OCI-LY7 (cell line): ENCODE data around the gene VPS54.

Source experiments
- CTCF ChIP-seq: fragments of 200-600 bp; sonication (generic); conservative IDR thresholded peaks from 2 replicates; pipeline ENCODE4 v1.5.1; 2014; ENCODE audit warnings: mild to moderate bottlenecking, antibody characterized with exemption, low read length, moderate library complexity, mixed read lengths
- EZH2phosphoT487 ChIP-seq: fragments of 200-600 bp; sonication (generic); IDR thresholded peaks from 2 replicates; pipeline ENCODE4 v1.6.1; 2018; ENCODE audit warnings: low read depth, borderline replicate concordance, mild to moderate bottlenecking, mixed run types, antibody characterized with exemption, low read length, moderate library complexity, mixed read lengths

GRCh38 chr2:64049633-64050220 is 30.5 kb upstream of the VPS54 start:
- TF ChIP-seq CTCF, result peak; percentile 97
- no peak for TF ChIP-seq EZH2phosphoT487
